HG03354 (cell line): ENCODE results near the gene TELO2.

ENCODE experiments used
- ATAC-seq: cut with Tn5 transposase; IDR thresholded peaks from one replicate; pipeline ENCODE4 v1.9.1; 2021; ENCODE audit warnings: mild to moderate bottlenecking; ENCODE audit not compliant: unreplicated experiment, poor library complexity, severe bottlenecking

Gene TELO2

GRCh38 chr16:1495211-1495888 lies 2.2 kb downstream of the TELO2 start:
- no peak for ATAC-seq

DNA sequence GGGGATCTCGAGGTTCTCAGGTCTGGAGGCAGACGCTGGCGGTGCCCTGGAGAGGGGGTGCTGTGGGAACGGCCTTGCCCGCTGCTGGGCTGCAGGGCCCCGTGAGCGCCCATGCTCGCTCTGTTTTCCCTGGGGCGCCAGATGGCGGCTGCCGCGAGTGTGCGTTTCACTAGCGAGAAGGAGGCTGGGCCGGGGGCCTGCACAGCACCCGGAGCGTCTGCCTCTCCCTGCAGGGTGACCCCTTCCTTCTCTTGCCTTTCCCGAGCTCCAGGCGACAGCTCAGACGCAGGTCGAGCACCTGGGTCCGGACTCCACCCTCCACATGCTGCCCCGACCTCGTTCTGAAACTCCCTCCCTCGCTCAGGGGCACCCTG lies 2.7 kb downstream of the TELO2 start:
- ATAC-seq, result no peak

- no peak for ATAC-seq
These were observed 3.3 kb downstream of the TELO2 start for GRCh38 chr16:1496464-1496863.

DNA sequence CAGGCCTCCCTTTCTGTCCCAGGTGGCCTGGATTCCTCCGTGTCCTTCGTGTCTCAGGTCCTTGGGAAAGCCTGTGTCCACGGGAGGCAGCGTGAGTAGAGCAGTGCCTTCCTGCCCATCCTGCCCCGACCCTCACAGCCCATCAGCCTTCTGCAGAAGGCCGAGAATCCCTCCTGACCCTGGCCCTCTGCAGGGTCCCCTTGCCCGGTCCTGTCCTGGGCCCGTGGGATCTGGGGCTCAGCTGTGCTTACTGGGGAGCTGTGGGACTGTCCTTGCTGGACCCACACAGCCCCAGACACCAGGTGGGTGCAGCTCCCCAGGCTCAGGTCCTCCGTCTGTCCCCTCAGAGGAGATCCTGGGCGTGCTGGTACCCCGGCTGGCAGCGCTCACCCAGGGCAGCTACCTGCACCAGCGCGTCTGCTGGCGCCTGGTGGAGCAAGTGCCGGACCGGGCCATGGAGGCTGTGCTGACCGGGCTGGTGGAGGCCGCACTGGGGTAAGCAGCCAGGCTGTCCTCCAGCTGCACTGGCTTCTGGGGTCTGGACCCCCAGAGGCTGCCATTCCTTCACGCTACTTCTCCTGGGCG lies 3.9 kb downstream of the TELO2 start:
- ATAC-seq, result no peak

- ATAC-seq, result no peak
These were observed 5.9 kb downstream of the TELO2 start for GRCh38 chr16:1498899-1499676.

DNA sequence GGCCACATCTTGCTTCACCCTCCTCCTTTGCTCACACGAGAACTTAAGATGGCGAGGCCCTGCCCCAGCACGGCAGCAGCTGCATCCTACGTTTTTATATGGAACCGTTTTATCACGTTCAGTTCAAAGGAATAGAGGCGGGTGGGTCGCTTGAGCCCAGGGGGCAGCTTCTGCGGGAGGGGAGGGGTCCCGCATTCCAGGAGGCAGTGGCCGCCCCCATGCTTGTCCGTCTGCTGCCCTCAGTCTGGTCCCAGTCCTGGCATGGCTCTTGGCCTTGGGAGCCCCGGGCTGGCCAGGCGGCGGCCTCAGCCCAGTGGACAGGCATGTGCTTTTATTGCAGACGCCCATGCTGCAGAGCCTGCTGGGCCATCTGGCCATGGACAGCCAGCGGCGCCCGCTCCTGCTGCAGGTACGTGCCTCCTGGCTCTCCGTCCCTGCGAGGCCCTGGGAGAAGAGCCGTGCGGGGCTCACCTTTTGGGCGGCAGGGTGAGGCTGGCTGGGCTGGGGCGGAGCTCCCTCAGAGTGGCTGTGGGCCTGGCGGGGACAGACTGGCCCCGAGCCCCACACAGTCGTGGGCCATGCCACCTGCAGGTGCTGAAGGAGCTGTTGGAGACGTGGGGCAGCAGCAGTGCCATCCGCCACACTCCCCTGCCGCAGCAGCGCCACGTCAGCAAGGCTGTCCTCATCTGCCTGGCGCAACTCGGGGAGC lies 6.8 kb downstream of the TELO2 start:
- ATAC-seq, result no peak

GRCh38 chr16:1500465-1501150 lies 7.4 kb downstream of the TELO2 start:
- ATAC-seq, result no peak

GRCh38 chr16:1501630-1502029 lies 8.5 kb downstream of the TELO2 start:
- ATAC-seq, result no peak

DNA sequence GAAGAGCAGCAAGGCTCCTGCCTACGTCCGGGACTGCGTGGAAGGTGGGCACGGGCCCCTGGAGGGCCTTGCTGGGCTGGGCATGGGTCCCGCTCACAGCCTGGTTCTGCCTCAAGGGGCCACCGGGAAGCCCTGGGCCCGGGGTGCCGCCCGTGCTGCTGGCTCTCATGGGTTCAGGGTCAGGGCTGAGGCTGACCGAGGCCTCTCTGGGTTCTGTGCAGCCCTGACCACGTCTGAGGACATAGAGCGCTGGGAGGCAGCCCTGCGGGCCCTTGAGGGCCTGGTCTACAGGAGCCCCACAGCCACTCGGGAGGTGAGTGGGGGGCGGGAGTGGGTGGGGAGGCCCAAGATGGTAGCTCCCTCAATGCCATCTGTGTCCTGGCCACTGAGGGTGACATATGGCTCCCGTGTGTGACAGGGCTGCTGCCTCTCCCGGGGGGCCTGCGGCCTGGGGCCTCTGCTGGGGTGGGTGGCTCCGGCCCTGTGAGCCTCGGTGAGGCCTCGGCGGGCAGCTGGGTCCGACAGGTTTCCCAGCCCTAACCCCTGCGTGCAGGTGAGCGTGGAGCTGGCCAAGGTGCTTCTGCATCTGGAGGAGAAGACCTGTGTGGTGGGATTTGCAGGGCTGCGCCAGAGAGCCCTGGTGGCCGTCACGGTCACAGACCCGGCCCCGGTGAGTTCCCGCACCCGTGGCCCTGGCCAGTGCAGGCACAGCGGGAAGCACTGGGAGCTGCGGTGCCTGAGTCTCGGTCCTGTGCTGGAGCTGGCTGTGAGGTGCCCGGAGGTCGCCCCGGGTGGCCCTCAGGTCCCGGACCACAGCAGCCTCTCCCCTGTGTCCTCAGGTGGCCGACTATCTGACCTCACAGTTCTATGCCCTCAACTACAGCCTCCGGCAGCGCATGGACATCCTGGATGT lies 9.2 kb downstream of the TELO2 start:
- no peak for ATAC-seq

- ATAC-seq, result no peak
These were observed 10.2 kb downstream of the TELO2 start for GRCh38 chr16:1503110-1503955.

GRCh38 chr16:1505073-1505844 lies 12.1 kb downstream of the TELO2 start:
- no peak for ATAC-seq

DNA sequence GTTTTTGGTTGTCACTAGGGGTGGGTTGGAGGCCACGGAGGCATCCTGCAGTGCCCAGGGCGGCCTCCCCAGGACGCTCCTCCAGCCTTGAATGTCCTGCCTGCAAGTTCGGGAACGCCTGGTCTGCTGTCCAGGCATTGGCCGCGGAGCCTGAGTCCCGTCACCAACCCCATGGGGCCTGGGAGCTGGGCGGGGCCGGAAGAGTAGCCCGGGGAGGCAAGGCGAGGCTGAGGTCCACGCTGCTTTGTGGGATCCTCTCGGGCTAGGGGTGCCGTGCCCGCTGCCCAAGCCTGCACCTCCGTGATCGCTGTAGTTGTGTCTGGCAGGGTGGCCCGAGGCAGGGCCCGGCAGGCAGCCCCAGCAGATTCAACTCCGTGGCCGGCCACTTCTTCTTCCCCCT lies 12.8 kb downstream of the TELO2 start:
- ATAC-seq, result no peak

- no peak for ATAC-seq
These were observed 13.5 kb downstream of the TELO2 start for GRCh38 chr16:1506494-1507213.

- ATAC-seq, result no peak
These were observed 15.5 kb downstream of the TELO2 start for GRCh38 chr16:1508494-1509187.

GRCh38 chr16:1509307-1510221 lies 16.4 kb downstream of the TELO2 start:
- ATAC-seq, result no peak
